ENCODE results near the gene PCDHGA1. TPM values are rescaled to one million over a fixed set of nuclear protein-coding genes. Genes with fewer than 3 reads are reported as not detected.

Gene PCDHGA1
- total RNA-seq, 1 donor from 2014 or later = 0.47 TPM

DNA sequence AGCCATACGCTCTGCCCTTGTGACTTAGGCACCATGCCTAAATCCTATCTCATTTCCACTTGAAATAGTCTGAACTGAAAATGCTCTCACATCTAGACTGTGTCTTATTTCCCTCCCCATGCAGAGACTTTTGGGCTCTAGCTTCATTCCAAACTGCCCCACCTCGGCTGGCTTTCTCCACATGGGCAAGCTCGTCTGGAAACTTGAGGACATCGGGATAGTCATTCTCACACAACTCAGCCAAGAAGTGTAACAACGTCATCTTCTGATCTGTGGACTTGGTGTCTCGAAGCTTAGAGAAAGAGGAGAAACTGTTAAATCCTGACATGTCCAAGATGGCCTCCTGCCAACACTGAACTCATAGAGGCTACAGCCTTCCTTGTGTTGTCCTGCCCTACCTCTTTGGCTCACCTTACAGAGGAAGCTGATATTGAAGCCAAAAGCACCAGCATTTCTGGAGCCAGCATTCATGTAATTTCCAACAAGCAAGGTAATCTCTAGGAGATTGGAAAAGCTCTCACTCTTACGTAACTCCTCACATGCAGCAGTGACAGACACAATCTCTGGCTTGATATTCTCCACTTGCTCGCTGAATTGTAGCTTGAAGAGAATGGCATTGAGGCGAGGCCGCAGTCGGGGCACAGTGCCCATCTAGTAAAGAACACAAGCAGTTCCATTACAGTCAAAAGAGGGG, 198.1 kb downstream of the PCDHGA1 start:
- no peaks in the 10 kb centered on the region for H3K9me3 Mint-ChIP-seq
- no peak overlapping the region for H3K4me3 Mint-ChIP-seq
- H3K36me3 Mint-ChIP-seq = peaks cover 12% of the 10 kb centered on the region
- DNase-seq (ENCODE audit: low spot score in 2 of 2, unreplicated experiment in 2 of 2) = no peak
- TF ChIP-seq, protein P1, sequence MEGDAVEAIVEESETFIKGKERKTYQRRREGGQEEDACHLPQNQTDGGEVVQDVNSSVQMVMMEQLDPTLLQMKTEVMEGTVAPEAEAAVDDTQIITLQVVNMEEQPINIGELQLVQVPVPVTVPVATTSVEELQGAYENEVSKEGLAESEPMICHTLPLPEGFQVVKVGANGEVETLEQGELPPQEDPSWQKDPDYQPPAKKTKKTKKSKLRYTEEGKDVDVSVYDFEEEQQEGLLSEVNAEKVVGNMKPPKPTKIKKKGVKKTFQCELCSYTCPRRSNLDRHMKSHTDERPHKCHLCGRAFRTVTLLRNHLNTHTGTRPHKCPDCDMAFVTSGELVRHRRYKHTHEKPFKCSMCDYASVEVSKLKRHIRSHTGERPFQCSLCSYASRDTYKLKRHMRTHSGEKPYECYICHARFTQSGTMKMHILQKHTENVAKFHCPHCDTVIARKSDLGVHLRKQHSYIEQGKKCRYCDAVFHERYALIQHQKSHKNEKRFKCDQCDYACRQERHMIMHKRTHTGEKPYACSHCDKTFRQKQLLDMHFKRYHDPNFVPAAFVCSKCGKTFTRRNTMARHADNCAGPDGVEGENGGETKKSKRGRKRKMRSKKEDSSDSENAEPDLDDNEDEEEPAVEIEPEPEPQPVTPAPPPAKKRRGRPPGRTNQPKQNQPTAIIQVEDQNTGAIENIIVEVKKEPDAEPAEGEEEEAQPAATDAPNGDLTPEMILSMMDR (IDR thresholded peaks at IDR 0.05; ENCODE audit: unreplicated experiment) = no peak
- H3K4me1 Mint-ChIP-seq = peaks cover 38% of the 10 kb centered on the region
- peak overlapping the region; percentile 89 for H3K27ac Mint-ChIP-seq
- no peaks in the 10 kb centered on the region for H3K27me3 Mint-ChIP-seq (ENCODE audit: low read depth)

DNA sequence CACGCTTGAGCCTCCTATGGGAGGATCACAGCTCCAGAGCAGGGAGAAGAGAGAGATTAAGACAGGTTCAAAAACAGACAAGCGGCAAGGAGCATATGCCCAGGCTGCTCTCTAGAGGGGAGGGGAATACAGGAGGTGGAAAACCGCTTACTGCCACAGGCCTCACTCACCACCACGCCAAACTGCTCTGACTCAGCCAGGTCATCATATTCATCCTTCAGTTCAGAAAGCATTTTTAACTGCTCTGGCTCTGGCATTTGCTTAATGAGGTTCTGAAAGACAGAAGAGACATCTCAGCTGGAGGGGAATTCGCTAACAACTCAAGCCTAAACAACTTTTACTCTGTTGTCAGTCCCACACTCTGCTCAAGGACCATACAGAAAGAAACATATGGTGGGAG, 198.7 kb downstream of the PCDHGA1 start:
- TF ChIP-seq, protein P1 (IDR thresholded peaks at IDR 0.05; ENCODE audit: unreplicated experiment) = no peak
- no peak for DNase-seq (ENCODE audit: low spot score in 2 of 2, unreplicated experiment in 2 of 2)
- Mint-ChIP-seq H3K27me3 (ENCODE audit: low read depth) (no peaks in the 10 kb centered on the region), H3K36me3 (peaks cover 14% of the 10 kb centered on the region), H3K4me3 (no peak overlapping the region), H3K4me1 (peaks cover 37% of the 10 kb centered on the region), H3K9me3 (no peaks in the 10 kb centered on the region), H3K27ac (peak overlapping the region; percentile 89)

DNA sequence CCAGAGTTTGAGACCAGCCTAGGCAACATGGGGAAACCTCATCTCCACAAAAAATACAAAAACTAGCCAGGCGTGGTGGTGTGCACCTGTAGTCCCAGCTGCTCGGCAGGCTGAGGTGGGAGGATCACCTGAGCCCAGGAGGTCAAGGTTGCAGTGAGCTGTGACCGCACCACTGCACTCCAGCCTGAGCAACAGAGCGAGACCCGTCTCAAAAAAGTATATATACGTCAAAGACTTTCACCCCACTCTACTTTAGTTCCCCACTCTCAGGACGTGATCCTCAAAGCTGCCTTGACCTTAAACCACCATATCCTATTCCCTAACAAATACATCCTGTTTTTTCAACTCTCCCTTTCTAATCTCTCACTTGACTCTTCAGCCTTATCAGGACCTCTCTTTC, 199.6 kb downstream of the PCDHGA1 start:
- no peaks in the 10 kb centered on the region for H3K9me3 Mint-ChIP-seq
- peaks cover 16% of the 10 kb centered on the region for H3K36me3 Mint-ChIP-seq

DNA sequence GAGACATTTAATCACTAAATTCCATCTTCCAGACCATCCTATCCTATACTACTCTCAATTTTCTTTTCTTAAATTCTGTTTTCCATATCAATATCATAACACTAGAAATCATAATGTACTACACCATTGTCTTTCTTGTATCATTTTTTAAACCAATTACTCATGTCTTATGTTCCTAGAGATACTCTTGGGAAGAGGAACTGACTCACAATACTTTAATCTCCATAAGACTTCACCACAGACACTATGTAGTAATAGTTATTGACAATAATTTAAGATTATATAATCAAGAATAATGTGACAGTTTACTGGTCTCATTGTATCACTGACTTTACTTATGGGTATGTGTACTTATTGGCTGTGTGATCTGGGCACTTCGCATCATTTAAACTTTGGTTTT, 202.4 kb downstream of the PCDHGA1 start:
- Mint-ChIP-seq H3K4me1 (peaks cover 19% of the 10 kb centered on the region), H3K9me3 (no peaks in the 10 kb centered on the region), H3K36me3 (peaks cover 11% of the 10 kb centered on the region), H3K27ac (no peak overlapping the region), H3K4me3 (no peak overlapping the region), H3K27me3 (ENCODE audit: low read depth) (no peaks in the 10 kb centered on the region)
- TF ChIP-seq, protein P1 (IDR thresholded peaks at IDR 0.05; ENCODE audit: unreplicated experiment) = no peak
- DNase-seq (ENCODE audit: low spot score in 2 of 2, unreplicated experiment in 2 of 2) = no peak

More for the DNA sequence above, 199.6 kb downstream of the PCDHGA1 start:
- no peak for DNase-seq (ENCODE audit: low spot score in 2 of 2, unreplicated experiment in 2 of 2)
- peaks cover 29% of the 10 kb centered on the region for H3K4me1 Mint-ChIP-seq
- TF ChIP-seq, protein P1 (IDR thresholded peaks at IDR 0.05; ENCODE audit: unreplicated experiment) = no peak
- H3K27ac Mint-ChIP-seq = no peak overlapping the region
- H3K27me3 Mint-ChIP-seq (ENCODE audit: low read depth) = no peaks in the 10 kb centered on the region
- H3K4me3 Mint-ChIP-seq = no peak overlapping the region

DNA sequence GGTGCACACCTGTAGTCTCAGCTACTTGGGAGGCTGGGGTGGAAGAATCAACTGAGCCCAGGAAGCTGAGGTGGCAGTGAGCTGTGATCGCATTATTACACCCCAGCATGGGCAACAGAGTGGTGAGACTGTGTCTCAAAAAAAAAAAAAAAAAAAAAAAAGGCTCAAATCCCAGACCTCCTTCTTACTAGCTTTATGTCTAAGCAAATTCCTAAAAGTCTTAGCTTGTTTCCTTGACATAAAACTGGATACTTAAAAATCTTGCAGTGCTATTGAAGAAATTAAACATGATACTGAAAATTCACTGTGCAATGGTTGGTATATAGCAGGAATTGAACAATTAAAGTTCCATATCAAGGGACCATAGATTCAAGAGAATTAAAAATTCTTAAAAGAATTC, 203.6 kb downstream of the PCDHGA1 start:
- no peaks in the 10 kb centered on the region for H3K27me3 Mint-ChIP-seq (ENCODE audit: low read depth)
- H3K4me3 Mint-ChIP-seq = no peak overlapping the region
- peaks cover 10% of the 10 kb centered on the region for H3K4me1 Mint-ChIP-seq
- peaks cover 7% of the 10 kb centered on the region for H3K36me3 Mint-ChIP-seq
- DNase-seq (ENCODE audit: low spot score in 2 of 2, unreplicated experiment in 2 of 2) = no peak
- H3K9me3 Mint-ChIP-seq = no peaks in the 10 kb centered on the region
- H3K27ac Mint-ChIP-seq = no peak overlapping the region
- TF ChIP-seq, protein P1 (IDR thresholded peaks at IDR 0.05; ENCODE audit: unreplicated experiment) = no peak

Data from mesothelial cell of epicardium (in vitro differentiated cells).